Measurements from ENCODE around the gene TATDN3.

- TF ChIP-seq CTCF (IDR thresholded peaks at IDR 0.05) (no peak), POLR2A (IDR thresholded peaks at IDR 0.05) (no peak), POLR2AphosphoS5 (IDR thresholded peaks at IDR 0.05) (no peak)
These were observed 23.0 kb downstream of the TATDN3 start for GRCh38 chr1:212814537-212815334.

Measured in breast epithelium (tissue), 3 donors.